HG03135 (cell line): ENCODE results near the gene CCDC47.

ENCODE experiments used
- ATAC-seq: cut with Tn5 transposase; IDR thresholded peaks from one replicate; pipeline ENCODE4 v1.9.1; 2021; ENCODE audit warnings: mild to moderate bottlenecking, moderate library complexity; ENCODE audit not compliant: unreplicated experiment

Gene CCDC47

GRCh38 chr17:63786117-63786516, 12.7 kb upstream of the CCDC47 start:
- no peak for ATAC-seq

- no peak for ATAC-seq
These were observed 12.2 kb upstream of the CCDC47 start for GRCh38 chr17:63785556-63785955.

GRCh38 chr17:63783522-63783921, 10.1 kb upstream of the CCDC47 start:
- no peak for ATAC-seq

- no peak for ATAC-seq
These were observed 7.5 kb upstream of the CCDC47 start for GRCh38 chr17:63780928-63781327.

- no peak for ATAC-seq
These were observed 7.1 kb upstream of the CCDC47 start for GRCh38 chr17:63780507-63780906.

GRCh38 chr17:63775420-63775819, 2.0 kb upstream of the CCDC47 start:
- ATAC-seq = no peak

GRCh38 chr17:63774969-63775265, 1.5 kb upstream of the CCDC47 start:
- no peak for ATAC-seq

GRCh38 chr17:63774141-63774968, 958 bp upstream of the CCDC47 start, which contains the start of gene DDX42:
Gene DDX42, plus strand, starts transcription at chr17:63774170. Its CDS starts 12,880 bp downstream, at chr17:63787050.
- peak; percentile 10 for ATAC-seq

- ATAC-seq = no peak
These were observed 561 bp downstream of the CCDC47 start for GRCh38 chr17:63772801-63773271.

GRCh38 chr17:63768433-63768832, 5.0 kb downstream of the CCDC47 start:
- ATAC-seq = no peak

- ATAC-seq = no peak
These were observed 6.6 kb downstream of the CCDC47 start for GRCh38 chr17:63766754-63767153.

GRCh38 chr17:63764716-63765115, 8.7 kb downstream of the CCDC47 start:
- ATAC-seq = no peak

GRCh38 chr17:63762161-63763078, 11.0 kb downstream of the CCDC47 start:
- no peak for ATAC-seq

GRCh38 chr17:63760771-63761539, 12.4 kb downstream of the CCDC47 start:
- ATAC-seq = no peak

- ATAC-seq = no peak
These were observed 15.0 kb downstream of the CCDC47 start for GRCh38 chr17:63758428-63758827.

GRCh38 chr17:63754046-63754445, 19.4 kb downstream of the CCDC47 start:
- ATAC-seq = no peak

- ATAC-seq = no peak
These were observed 20.2 kb downstream of the CCDC47 start for GRCh38 chr17:63753215-63753614.

- ATAC-seq = no peak
These were observed 20.7 kb downstream of the CCDC47 start for GRCh38 chr17:63752707-63753106.

GRCh38 chr17:63751806-63752205, 21.6 kb downstream of the CCDC47 start:
- ATAC-seq = no peak

- peak; percentile 91 for ATAC-seq
These were observed 31.8 kb downstream of the CCDC47 start, which contains the start of gene STRADA for GRCh38 chr17:63741408-63742173. Gene STRADA, minus strand, starts transcription at chr17:63741799. Its CDS starts 13,430 bp downstream, at chr17:63728369.
